Astrocyte (in vitro differentiated cells and primary cell): ENCODE data around the gene STAB2. TPM values are rescaled to one million over a fixed set of nuclear protein-coding genes. Genes with fewer than 3 reads are reported as not detected.

Source experiments
- DNase-seq: peaks from one replicate; pipeline ENCODE4 v3.0.0-alpha.2; 2010; ENCODE audit warnings: low read depth
- FAIRE-seq: peaks from 2 replicates; lab custom pipeline; 2011; peaks lifted over from hg19 to GRCh38; lab: Jason Lieb, UNC
- H2AFZ ChIP-seq: 2 replicates; pipeline ENCODE4 v1.6.0; 2012; ENCODE audit warnings: low read depth, low read length, inconsistent platforms
- H3K27ac ChIP-seq: 2 replicates; pipeline ENCODE4 v1.5.1; 2011; ENCODE audit warnings: low read depth, low read length, inconsistent platforms
- H3K27me3 ChIP-seq: 2 replicates; pipeline ENCODE4 v1.6.0; 2011; ENCODE audit warnings: low read length, inconsistent platforms; ENCODE audit not compliant: insufficient read depth
- H3K36me3 ChIP-seq: 2 replicates; pipeline ENCODE4 v1.5.1; 2011; ENCODE audit warnings: low read length, inconsistent platforms; ENCODE audit not compliant: insufficient read depth
- H3K4me1 ChIP-seq: 2 replicates; pipeline ENCODE4 v1.5.1; 2011; ENCODE audit warnings: low read length, inconsistent platforms; ENCODE audit not compliant: insufficient read depth
- H3K4me2 ChIP-seq: 2 replicates; pipeline ENCODE4 v1.6.0; 2012; ENCODE audit warnings: low read length, inconsistent platforms
- H3K4me3 ChIP-seq: 2 replicates; pipeline ENCODE4 v1.5.1; 2011; ENCODE audit warnings: low read depth, mild to moderate bottlenecking, low read length, inconsistent platforms; ENCODE audit not compliant: insufficient read depth
- H3K79me2 ChIP-seq: 2 replicates; pipeline ENCODE4 v1.6.0; 2012; ENCODE audit warnings: mild to moderate bottlenecking, low read length, inconsistent platforms; ENCODE audit not compliant: insufficient read depth
- H3K9ac ChIP-seq: 2 replicates; pipeline ENCODE4 v1.6.0; 2012; ENCODE audit warnings: mild to moderate bottlenecking, low read length, inconsistent platforms
- H3K9me3 ChIP-seq: 2 replicates; pipeline ENCODE4 v1.5.1; 2012; ENCODE audit warnings: low read depth, mild to moderate bottlenecking, low read length, inconsistent platforms; ENCODE audit not compliant: insufficient read depth
- H4K20me1 ChIP-seq: 2 replicates; pipeline ENCODE4 v1.6.0; 2012; ENCODE audit warnings: low read length, inconsistent platforms; ENCODE audit not compliant: insufficient read depth
- H3K27ac Mint-ChIP-seq: one replicate; pipeline ENCODE4 v1.8.0; 2021; ENCODE audit warnings: mild to moderate bottlenecking, mixed read lengths; ENCODE audit not compliant: unreplicated experiment
- H3K27me3 Mint-ChIP-seq: one replicate; pipeline ENCODE4 v1.8.0; 2021; ENCODE audit warnings: low read depth, mixed read lengths; ENCODE audit not compliant: unreplicated experiment
- H3K36me3 Mint-ChIP-seq: one replicate; pipeline ENCODE4 v1.8.0; 2021; ENCODE audit warnings: low read depth, mixed read lengths; ENCODE audit not compliant: unreplicated experiment
- H3K4me1 Mint-ChIP-seq: one replicate; pipeline ENCODE4 v1.8.0; 2021; ENCODE audit warnings: low read depth, mixed read lengths; ENCODE audit not compliant: unreplicated experiment
- H3K4me3 Mint-ChIP-seq: one replicate; pipeline ENCODE4 v1.8.0; 2021; ENCODE audit warnings: mild to moderate bottlenecking, moderate library complexity, mixed read lengths; ENCODE audit not compliant: unreplicated experiment
- H3K9me3 Mint-ChIP-seq: one replicate; pipeline ENCODE4 v1.8.0; 2021; ENCODE audit warnings: mild to moderate bottlenecking, mixed read lengths; ENCODE audit not compliant: unreplicated experiment
- EZH2 ChIP-seq: IDR thresholded peaks from 2 replicates; pipeline ENCODE4 v1.6.1; 2012; ENCODE audit warnings: mild to moderate bottlenecking, low read length, inconsistent platforms; ENCODE audit not compliant: insufficient read depth
- total RNA-seq: library from RNA; stranded (reverse); gene quantifications from 2 replicates; pipeline ENCODE4 v1.2.1, GENCODE V29; 2021
- TF ChIP-seq, protein P1 (sequence below): IDR thresholded peaks from 2 replicates; pipeline ENCODE4 v1.5.1; 2011; ENCODE audit warnings: low read depth, mild to moderate bottlenecking, inconsistent platforms, low read length, moderate library complexity; ENCODE audit not compliant: insufficient read depth

The STAB2 gene
- total RNA-seq, 1 donor from 2014 or later, result not detected

DNA sequence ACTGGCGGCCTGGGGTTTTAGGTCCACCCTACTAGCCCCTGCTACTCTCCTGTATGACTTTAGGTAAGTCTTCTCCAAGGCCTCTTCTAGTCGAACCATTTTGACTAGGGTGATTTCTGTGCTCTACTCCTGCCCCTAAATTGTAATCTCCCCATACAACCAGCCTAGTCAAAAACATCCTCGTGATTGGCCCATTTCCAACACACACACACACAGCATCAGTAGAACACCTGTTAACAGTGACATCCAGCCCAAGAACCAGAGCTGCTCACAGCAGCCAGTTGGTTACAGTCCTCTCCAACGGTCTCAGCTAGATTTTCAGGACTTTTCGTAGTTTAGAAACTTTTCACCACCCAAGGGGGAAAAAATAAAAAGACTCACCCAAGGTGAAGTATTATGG is 223.0 kb downstream of the STAB2 start:
- H3K4me2 ChIP-seq, result no peak overlapping the region
- peaks cover 17% of the 10 kb centered on the region for H3K36me3 ChIP-seq
- Mint-ChIP-seq H3K4me3 (no peak overlapping the region), H3K9me3 (no peaks in the 10 kb centered on the region), H3K36me3 (peaks cover 22% of the 10 kb centered on the region), H3K4me1 (peaks cover 36% of the 10 kb centered on the region), H3K27ac (no peak overlapping the region), H3K27me3 (no peaks in the 10 kb centered on the region)
- TF ChIP-seq EZH2, result no peak
- TF ChIP-seq, protein P1, sequence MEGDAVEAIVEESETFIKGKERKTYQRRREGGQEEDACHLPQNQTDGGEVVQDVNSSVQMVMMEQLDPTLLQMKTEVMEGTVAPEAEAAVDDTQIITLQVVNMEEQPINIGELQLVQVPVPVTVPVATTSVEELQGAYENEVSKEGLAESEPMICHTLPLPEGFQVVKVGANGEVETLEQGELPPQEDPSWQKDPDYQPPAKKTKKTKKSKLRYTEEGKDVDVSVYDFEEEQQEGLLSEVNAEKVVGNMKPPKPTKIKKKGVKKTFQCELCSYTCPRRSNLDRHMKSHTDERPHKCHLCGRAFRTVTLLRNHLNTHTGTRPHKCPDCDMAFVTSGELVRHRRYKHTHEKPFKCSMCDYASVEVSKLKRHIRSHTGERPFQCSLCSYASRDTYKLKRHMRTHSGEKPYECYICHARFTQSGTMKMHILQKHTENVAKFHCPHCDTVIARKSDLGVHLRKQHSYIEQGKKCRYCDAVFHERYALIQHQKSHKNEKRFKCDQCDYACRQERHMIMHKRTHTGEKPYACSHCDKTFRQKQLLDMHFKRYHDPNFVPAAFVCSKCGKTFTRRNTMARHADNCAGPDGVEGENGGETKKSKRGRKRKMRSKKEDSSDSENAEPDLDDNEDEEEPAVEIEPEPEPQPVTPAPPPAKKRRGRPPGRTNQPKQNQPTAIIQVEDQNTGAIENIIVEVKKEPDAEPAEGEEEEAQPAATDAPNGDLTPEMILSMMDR, result no peak
- no peak overlapping the region for H3K27ac ChIP-seq
- no peak overlapping the region for H3K4me3 ChIP-seq
- H4K20me1 ChIP-seq, result peaks cover 9% of the 10 kb centered on the region
- FAIRE-seq, result no peak
- no peaks in the 10 kb centered on the region for H3K9me3 ChIP-seq
- no peak overlapping the region for H3K9ac ChIP-seq
- no peak for DNase-seq
- H3K4me1 ChIP-seq, result peaks cover 30% of the 10 kb centered on the region
- no peaks in the 10 kb centered on the region for H3K27me3 ChIP-seq
- H3K79me2 ChIP-seq, result peaks cover 59% of the 10 kb centered on the region
- no peak overlapping the region for H2AFZ ChIP-seq

DNA sequence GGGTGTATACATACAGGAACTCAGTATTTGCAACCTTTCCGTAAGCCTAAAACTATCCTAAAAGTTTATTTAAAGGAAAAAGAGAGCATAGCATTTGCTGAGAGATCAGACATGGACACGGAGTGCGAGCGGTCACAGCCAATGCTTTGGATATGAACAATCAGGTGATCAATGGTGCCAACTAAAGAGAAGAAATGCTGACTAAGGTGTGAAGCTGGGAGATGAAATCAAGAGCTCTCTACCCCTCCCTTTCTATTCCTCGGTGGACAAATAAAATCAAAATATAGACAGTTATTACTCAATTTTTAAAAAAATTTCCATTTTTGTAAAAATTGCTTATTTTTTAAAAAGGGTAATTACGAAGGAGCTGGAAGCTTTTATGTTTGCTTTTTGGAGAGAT is 224.7 kb downstream of the STAB2 start:
- Histone ChIP-seq H3K36me3 (peaks cover 17% of the 10 kb centered on the region), H3K4me1 (peaks cover 16% of the 10 kb centered on the region), H4K20me1 (peaks cover 9% of the 10 kb centered on the region), H3K9ac (no peak overlapping the region), H3K79me2 (peaks cover 68% of the 10 kb centered on the region), H2AFZ (no peak overlapping the region), H3K4me2 (no peak overlapping the region), H3K9me3 (no peaks in the 10 kb centered on the region), H3K27ac (no peak overlapping the region), H3K4me3 (no peak overlapping the region), H3K27me3 (no peaks in the 10 kb centered on the region)
- FAIRE-seq (no peak), DNase-seq (no peak)
- no peak for TF ChIP-seq EZH2
- TF ChIP-seq, protein P1, result no peak
- Mint-ChIP-seq H3K4me3 (no peak overlapping the region), H3K36me3 (peaks cover 22% of the 10 kb centered on the region), H3K27me3 (no peaks in the 10 kb centered on the region), H3K4me1 (peaks cover 24% of the 10 kb centered on the region), H3K9me3 (no peaks in the 10 kb centered on the region), H3K27ac (no peak overlapping the region)

DNA sequence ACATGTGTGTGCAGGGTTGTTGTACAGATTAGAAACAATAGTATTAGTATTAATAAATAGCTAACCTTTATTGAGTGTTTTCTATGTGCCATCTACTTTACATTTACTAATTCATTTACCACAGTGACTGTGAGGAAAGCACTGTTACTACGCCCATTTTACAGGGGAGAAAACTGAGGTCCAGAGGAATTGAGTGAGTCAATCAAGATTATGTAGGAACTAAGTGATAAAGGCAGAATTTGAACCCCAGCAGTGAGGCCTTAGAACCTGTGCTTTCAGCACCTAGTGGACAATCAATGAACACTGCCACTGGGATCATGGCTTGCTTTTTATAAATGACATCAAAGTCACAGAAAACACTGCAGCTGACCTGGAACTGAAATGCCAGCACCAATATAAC is 225.7 kb downstream of the STAB2 start:
- H3K4me1 ChIP-seq, result peaks cover 7% of the 10 kb centered on the region
- peaks cover 17% of the 10 kb centered on the region for H3K36me3 ChIP-seq
- H3K79me2 ChIP-seq, result peaks cover 68% of the 10 kb centered on the region
- peaks cover 11% of the 10 kb centered on the region for H4K20me1 ChIP-seq
- H3K27ac ChIP-seq, result no peak overlapping the region
- no peaks in the 10 kb centered on the region for H3K27me3 ChIP-seq
- peaks cover 20% of the 10 kb centered on the region for H3K4me1 Mint-ChIP-seq
- H3K4me3 Mint-ChIP-seq, result no peak overlapping the region
- H3K27me3 Mint-ChIP-seq, result no peaks in the 10 kb centered on the region
- H3K27ac Mint-ChIP-seq, result no peak overlapping the region
- no peak overlapping the region for H2AFZ ChIP-seq
- H3K36me3 Mint-ChIP-seq, result peaks cover 22% of the 10 kb centered on the region
- H3K9me3 ChIP-seq, result no peaks in the 10 kb centered on the region
- DNase-seq (no peak), FAIRE-seq (no peak)
- no peak overlapping the region for H3K4me2 ChIP-seq
- TF ChIP-seq, protein P1, result no peak
- no peak for TF ChIP-seq EZH2
- no peaks in the 10 kb centered on the region for H3K9me3 Mint-ChIP-seq
- no peak overlapping the region for H3K9ac ChIP-seq
- no peak overlapping the region for H3K4me3 ChIP-seq
